NCI-H146 (cell line): ENCODE data around the gene CUX1.

Experiments
- DNase-seq: peaks from one replicate; lab custom pipeline; 2025; lab: John Stamatoyannopoulos, UW

Gene CUX1

DNA sequence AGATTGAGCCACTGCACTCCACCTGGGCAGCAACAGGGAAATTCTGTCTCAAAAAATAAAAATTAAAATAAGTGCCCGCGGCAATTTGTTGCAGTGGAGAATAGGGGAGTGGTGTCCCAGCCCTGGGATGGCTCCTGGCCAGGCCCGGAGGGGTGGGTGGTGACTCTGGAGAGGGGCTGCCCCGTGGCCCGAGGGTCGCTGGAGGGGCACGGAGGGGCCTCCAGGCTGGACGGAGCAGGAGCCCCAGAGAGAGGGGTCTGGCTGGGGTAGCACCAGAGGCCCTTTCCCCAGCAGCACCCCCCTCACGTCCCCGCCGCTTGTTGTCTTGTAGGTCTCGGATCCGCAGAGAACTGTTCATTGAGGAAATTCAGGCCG lies 430.6 kb downstream of the CUX1 start:
- DNase-seq: no peak

DNA sequence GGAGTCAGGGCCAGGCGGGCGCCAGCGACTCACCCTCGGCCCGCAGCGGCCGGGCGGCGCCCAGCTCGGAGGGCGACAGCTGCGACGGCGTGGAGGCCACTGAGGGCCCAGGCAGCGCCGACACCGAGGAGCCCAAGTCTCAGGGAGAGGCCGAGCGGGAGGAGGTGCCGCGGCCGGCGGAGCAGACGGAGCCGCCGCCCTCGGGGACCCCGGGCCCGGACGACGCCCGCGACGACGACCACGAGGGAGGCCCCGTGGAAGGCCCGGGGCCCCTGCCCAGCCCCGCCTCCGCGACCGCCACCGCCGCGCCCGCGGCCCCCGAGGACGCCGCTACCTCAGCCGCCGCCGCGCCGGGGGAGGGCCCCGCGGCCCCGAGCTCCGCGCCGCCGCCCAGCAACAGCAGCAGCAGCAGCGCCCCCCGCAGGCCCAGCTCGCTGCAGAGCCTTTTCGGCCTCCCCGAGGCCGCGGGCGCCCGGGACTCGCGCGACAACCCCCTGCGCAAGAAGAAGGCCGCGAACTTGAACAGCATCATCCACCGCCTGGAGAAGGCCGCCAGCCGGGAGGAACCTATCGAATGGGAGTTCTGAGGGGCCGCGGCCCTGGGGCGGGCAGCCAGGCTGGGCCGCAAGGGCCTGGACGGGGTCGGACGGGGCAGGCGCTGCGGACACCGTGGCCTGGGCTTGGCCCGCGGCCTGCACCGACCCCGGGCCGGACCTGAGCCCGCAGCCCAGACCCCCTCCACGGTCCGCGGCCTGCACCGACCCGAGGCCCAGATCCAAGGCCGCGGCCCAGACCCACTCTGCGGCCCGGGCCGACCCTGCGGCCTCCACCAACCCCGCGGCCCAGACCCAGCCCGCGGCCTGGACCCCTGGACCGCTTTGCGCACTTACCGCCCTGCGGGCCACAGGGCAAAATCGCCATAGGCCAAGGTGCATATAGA lies 431.3 kb downstream of the CUX1 start:
- DNase-seq: no peak

DNA sequence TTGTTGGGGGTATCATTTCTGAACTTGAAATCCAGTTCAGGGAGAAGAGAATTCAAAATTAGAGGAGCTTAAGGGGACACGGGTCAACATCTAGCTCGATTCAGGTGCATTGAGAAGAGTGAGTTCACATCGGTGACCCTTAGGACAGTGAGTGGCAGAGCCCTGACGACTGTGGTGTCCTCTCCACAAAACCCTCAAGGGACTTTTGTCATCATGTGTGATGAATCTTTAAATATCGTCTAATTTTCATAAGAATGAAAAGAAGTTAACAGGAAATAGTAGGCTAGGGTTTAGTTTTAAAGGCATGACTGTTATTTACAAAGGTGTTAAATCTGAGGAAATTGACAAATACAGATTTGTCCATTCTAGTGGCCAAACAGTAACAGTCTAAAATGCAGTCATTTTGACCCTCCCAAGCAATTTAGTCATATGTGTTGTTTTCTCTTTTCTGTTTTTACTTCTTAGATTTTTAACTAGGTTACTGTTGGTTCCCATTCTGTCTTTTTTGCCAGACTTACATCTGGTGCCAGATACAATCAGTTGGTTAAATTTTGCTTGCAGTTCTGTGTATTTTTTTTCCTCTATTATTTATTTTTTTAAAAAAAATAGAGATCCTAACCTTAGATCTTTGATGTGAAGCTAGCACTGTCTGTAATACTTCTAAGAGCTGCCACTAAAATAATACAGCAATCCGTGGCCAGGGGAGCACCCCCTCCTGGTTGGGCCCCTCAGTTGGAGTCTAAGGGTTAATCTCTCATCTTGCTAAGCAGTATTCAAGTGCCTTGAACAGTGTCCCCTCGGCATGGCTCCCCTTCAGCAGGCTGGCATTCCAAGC lies 434.3 kb downstream of the CUX1 start:
- no peak for DNase-seq

DNA sequence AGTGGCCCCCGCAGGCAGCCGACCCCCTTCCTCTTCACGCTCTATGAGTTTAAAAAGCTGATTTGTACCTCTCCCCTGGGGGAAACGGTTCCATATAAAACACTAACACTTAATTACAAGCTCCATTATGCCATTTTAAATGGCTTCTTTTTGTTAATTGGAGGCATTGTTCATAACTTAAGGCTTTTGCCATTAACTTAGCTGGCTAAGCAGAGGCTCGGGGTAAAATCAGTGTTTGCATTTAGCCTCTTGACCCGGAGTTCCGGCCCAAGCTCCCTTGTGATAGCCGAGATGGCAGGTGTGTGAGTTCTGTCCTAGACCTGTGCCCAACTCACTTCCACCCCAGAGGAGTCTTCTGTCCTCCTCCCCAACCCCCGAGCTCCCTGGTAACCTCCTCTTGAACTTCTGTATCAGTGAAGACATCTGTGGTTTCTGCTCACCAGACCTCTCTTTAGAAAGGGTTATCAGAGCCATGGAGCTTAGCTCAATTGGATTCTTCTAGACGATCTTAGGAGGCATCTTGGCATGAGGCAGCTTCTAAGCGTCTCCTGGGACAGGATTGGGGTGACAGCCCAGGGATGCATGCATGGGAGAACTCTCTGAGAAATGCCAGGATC lies 435.0 kb downstream of the CUX1 start:
- DNase-seq: no peak

- DNase-seq: no peak
Observed at GRCh38 chr7:102253066-102253972, 435.9 kb downstream of the CUX1 start.

- no peak for DNase-seq
Observed at GRCh38 chr7:102253973-102254370, 436.5 kb downstream of the CUX1 start.

DNA sequence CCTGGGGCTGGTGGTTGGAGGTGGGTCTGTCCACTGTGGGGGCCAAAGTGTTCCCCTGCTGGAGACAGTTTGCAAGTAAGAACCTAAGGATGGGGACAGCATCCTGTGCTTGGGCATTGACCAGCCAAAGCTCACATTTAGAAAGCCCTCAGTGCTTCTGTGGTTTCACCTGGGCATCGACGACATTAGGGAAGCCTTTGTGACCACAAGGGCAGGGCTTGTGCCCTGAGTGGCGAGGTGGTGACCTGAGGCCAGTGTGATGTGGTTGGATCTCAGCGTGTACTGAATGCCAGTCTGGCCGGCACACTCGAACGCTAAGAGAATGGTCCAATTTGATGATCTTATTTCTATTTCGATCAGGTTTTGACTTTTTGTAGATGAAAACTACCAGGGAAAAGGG lies 437.1 kb downstream of the CUX1 start:
- DNase-seq: no peak

- no peak for DNase-seq
Observed at GRCh38 chr7:102255501-102255900, 438.1 kb downstream of the CUX1 start.

- DNase-seq: no peak
Observed at GRCh38 chr7:102255916-102256315, 438.5 kb downstream of the CUX1 start.

- peak; percentile 19 for DNase-seq
Observed at GRCh38 chr7:102258073-102258748, 440.8 kb downstream of the CUX1 start.

GRCh38 chr7:102258749-102259107 lies 441.3 kb downstream of the CUX1 start:
- no peak for DNase-seq

DNA sequence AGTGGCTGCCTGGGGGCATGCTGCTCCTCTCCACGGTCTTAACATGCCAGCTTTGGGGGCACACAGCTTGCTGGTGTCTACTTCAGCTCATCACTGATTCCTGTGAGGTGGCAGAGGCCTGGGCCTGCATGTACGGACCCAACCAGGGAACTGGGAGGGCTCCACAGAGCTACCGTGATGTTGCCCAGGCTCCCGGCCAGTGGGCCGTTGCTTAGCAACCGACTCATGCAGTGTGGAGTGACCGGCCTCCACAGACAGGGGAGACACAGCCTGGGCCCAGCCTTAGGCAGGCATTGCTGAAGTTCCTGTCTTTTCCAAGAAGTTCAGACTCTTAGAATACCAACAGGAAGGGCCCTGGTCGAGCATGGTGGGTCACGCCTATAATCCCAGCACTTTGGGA lies 443.4 kb downstream of the CUX1 start:
- DNase-seq: peak; percentile 12

GRCh38 chr7:102261451-102261850 lies 444.0 kb downstream of the CUX1 start:
- no peak for DNase-seq

GRCh38 chr7:102262546-102262945 lies 445.1 kb downstream of the CUX1 start:
- DNase-seq: no peak

DNA sequence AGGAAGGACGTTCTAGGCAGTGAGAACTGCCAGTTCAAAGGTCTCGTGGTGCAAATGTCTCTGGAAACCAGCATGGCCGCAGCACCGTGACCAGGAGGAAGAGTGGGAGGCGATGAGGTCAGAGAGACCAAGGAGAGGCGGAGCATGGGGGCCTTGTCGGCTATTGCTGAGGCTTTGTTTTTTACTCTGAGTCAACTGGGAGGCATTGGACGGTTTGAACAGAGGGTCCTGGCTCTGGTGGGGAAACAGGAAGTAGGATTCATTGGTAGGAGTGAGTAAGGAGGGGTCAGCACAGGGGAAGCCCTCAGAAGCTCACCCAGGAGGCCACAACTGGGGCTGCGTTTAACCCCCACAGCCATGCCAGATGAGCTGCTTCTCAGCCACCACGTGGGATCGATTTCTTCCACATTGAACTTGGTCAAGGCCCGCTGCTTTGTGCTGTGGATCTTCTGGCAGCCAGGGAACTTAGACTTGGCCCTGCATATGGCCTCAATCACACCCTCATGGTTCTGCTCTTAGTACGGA lies 447.0 kb downstream of the CUX1 start:
- DNase-seq: no peak

DNA sequence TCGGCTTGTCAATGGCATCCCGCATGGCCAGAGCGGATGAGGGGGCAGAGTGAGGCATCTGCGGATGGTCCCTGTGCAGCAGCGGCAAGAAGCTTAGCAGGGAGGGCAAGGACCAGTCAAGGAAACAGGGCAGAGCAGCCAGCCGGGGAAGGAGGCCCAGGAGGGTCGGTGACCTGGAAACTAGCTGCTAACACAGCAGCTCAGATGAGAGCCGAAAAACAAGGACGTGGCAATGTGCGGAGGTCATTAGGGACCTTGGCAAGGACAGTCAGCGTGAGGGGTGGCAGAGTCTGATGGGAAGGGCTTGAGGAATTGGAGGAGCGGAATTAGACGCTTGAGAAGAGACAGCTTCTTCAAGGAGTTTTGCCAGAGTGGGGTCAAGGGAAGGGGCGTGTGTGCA lies 449.1 kb downstream of the CUX1 start:
- DNase-seq: no peak

DNA sequence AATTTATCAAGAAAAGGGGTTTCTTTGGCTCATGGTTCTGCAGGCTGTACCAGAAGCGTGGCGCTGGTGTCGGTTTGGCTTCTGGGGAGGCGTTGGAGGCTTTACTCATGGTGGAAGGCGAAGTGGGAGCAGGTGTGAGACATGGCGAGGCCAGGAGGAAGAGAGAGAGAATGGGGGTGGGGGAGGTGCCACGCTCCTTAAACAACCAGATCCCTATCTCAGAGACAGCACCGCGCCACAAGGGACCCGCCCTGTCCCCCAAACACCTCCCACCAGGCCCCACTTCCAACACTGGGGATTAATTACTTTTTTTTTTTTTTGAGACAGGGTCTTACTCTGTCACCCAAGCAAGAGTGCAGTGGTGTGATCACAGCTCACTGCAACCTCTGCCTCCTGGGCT lies 451.2 kb downstream of the CUX1 start:
- no peak for DNase-seq

DNA sequence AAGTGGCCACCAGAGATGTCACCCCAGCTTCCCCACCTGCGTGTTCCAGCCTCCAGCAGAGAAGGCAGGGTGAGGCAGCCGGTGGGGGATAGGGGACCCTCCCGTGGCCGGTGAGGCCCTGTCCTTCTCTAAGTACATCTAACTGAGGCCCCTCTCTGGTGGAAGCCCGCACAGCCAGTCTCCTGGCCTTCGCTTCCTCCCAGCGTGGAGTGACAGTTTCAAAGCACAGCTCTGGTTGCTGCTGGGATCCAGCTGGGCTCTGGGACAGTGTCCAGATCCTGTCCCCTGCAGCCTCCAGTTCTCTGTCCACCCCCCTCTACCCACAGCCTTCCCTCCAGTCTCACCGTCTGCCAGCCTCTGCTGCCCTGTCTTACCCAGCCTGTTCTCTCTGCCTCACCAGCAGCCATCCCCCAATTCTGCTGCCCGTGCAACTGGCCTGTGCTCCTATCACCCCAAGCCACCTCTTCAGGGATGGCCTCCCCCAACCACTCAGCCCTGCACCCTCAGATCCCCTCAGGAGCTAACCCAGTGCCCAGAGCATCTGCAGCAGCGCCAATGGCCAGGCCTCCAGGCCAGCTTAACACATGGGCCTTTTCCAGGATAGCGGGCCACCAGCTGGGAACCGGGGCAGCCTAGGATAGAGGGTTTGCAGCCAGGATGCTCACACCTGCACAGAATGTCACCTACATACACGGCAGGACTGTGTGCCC lies 452.9 kb downstream of the CUX1 start:
- DNase-seq: no peak

DNA sequence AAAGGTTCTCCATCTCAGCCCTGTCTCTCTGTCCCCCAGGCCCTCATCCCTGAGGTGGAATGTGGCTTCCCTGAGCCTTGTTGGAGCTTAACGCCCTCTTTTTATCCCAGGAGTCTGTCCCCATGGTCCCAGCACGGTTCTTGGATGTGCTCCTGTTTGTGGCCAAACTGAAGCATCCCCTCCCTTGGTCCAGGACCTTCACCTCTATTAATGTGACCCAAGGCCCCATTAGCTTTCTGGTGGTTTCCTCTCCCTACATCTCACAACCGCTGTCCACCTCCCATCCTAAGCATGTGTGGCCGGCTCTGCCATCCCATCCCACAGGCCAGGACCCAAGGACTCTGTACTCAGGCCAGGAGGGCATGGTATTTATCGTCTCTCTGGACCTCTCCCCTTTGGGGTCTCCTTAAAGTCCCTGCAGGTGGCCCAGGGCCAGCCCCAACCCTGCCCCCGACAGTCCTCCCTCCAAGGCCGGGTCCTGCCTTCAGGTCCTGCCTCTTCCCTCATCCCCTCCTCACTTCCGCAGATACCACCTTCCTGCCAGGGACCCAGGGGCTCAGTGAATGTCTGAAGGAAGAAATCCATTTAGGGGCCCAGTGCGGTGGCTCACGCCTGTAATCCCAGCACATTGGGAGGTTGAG lies 453.9 kb downstream of the CUX1 start:
- no peak for DNase-seq
